HepG2 (cell line): Measurements from ENCODE around the gene EBF4. TPM values are rescaled to one million over a fixed set of nuclear protein-coding genes. Genes with fewer than 3 reads are reported as not detected.

Experiments used
- MLLT10 ChIP-seq: sonication (generic); formaldehyde crosslinking; IDR thresholded peaks from 2 replicates; pipeline ENCODE4 v1.4.0; 2020; ENCODE audit warnings: missing genetic modification reagents
- ZNF207 ChIP-seq: fragments of 450-650 bp; IDR thresholded peaks from 2 replicates; pipeline ENCODE4 v1.6.1; 2016; ENCODE audit warnings: antibody characterized with exemption, borderline replicate concordance
- ZNF567 ChIP-seq: sonication (generic); formaldehyde crosslinking; IDR thresholded peaks from 2 replicates; pipeline ENCODE4 v1.8.1; 2023; ENCODE audit warnings: mild to moderate bottlenecking, missing genetic modification reagents, borderline replicate concordance
- ZNF670 ChIP-seq: sonication (generic); formaldehyde crosslinking; IDR thresholded peaks from 2 replicates; pipeline ENCODE4 v1.8.0; 2022; ENCODE audit warnings: mild to moderate bottlenecking, missing genetic modification reagents, borderline replicate concordance
- ZNF766 ChIP-seq: sonication (generic); formaldehyde crosslinking; IDR thresholded peaks from 2 replicates; pipeline ENCODE4 v1.5.0; 2020; ENCODE audit warnings: missing genetic modification reagents, borderline replicate concordance
- ZSCAN31 ChIP-seq: sonication (generic); formaldehyde crosslinking; IDR thresholded peaks from 2 replicates; pipeline ENCODE4 v1.5.0; 2020; ENCODE audit warnings: low read depth, mild to moderate bottlenecking, missing genetic modification reagents
- polyA plus RNA-seq, 8 experiments: library from polyadenylated mRNA; depleted of rRNA in 3 of 8; stranded (reverse) in 7 of 8; unstranded in 1 of 8; fragments of >200 nt; fragmentation: Illumina TruSeq in 4 of 8; extraction: Trizol in 4 of 8; gene quantifications; 2 replicates each; pipeline versions ENCODE4 v1.2.1 to v1.2.3, GENCODE V29; 2011 to 2016; ENCODE audit warnings: low read depth in 4 of 8, missing spikeins in 1 of 8, mixed read lengths in 1 of 8; ENCODE audit not compliant: insufficient read depth in 1 of 8
- total RNA-seq, 5 experiments: library from RNA; depleted of rRNA; stranded (reverse); fragments of >200 nt; fragmentation: Illumina TruSeq; extraction: Trizol; gene quantifications; 2 replicates each; pipeline ENCODE4 v1.2.3, GENCODE V29; 2016; ENCODE audit warnings: low read depth in 1 of 5
- TF ChIP-seq, protein P1 (sequence below): sonication (generic); formaldehyde crosslinking; IDR thresholded peaks from 2 replicates; pipeline ENCODE4 v1.4.0; 2020; ENCODE audit warnings: missing genetic modification reagents
- TF ChIP-seq, protein P2 (sequence below): sonication (generic); formaldehyde crosslinking; IDR thresholded peaks from 2 replicates; pipeline ENCODE4 v1.4.0; 2020; ENCODE audit warnings: missing genetic modification reagents
- TF ChIP-seq, protein P3 (sequence below): IDR thresholded peaks from 2 replicates; pipeline ENCODE4 v1.6.1; 2016

Gene EBF4
- total and polyA plus RNA-seq, 2 of the 13 experiments (the other 11 are each of a cell fraction or from before 2014, with no cell fraction given) = 0.84 to 2.2 TPM

DNA sequence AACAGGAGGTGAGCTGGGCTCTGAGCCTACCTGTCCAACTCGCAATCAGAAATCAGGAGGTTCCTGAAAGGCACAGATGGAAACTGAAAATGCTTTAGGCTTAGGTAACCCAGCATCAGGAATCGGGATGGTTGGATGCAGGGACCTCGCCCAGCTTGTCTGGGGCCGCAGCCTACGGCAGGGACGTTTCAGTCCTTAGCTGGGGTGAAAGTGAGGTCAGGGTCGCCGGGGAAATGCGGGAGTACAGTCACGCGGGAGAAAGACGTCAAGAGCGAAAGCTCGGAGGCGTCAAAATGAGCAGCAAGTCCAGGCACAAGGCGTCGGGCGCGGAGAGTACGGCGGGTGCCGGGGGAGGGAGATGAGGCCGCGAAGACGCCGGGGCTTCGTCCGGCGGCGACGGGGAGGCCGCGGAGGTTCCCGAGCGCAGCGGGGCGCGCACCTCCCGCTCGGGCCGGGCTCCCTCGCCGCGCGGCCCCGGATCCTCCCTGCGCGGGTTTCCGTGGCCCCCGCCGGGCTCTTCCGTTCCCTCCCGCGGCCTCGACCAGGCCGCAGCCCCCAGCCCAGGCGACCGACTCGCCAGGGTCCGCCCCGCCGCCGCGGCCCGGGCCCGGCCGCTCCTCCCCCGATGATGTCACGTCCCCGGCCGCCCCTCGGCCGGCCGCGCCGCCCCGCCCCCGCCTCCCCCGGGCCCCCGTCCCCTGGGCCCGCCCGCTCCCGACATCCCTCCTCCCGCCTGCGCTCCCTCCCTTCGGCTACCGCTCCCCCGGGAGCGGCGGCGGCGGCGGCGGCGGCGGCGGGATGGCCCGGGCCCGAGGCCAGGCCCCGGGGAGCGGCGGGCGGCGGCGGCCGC is at the start of gene EBF4 (continued):
- TF ChIP-seq, protein P1, sequence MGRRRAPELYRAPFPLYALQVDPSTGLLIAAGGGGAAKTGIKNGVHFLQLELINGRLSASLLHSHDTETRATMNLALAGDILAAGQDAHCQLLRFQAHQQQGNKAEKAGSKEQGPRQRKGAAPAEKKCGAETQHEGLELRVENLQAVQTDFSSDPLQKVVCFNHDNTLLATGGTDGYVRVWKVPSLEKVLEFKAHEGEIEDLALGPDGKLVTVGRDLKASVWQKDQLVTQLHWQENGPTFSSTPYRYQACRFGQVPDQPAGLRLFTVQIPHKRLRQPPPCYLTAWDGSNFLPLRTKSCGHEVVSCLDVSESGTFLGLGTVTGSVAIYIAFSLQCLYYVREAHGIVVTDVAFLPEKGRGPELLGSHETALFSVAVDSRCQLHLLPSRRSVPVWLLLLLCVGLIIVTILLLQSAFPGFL = no peak
- TF ChIP-seq ZNF766 (CRISPR knock-in tag) = no peak
- no peak for TF ChIP-seq MLLT10 (CRISPR knock-in tag)
- TF ChIP-seq ZNF567 = no peak
- no peak for TF ChIP-seq ZSCAN31 (CRISPR knock-in tag)
- TF ChIP-seq, protein P2, sequence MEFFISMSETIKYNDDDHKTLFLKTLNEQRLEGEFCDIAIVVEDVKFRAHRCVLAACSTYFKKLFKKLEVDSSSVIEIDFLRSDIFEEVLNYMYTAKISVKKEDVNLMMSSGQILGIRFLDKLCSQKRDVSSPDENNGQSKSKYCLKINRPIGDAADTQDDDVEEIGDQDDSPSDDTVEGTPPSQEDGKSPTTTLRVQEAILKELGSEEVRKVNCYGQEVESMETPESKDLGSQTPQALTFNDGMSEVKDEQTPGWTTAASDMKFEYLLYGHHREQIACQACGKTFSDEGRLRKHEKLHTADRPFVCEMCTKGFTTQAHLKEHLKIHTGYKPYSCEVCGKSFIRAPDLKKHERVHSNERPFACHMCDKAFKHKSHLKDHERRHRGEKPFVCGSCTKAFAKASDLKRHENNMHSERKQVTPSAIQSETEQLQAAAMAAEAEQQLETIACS = peak; percentile 48; the same call in 1 of the 2 replicates
- TF ChIP-seq ZNF670 (CRISPR knock-in tag) = peak; percentile 59; the same call in 1 of the 2 replicates
- no peak for TF ChIP-seq ZNF207
- TF ChIP-seq, protein P3, sequence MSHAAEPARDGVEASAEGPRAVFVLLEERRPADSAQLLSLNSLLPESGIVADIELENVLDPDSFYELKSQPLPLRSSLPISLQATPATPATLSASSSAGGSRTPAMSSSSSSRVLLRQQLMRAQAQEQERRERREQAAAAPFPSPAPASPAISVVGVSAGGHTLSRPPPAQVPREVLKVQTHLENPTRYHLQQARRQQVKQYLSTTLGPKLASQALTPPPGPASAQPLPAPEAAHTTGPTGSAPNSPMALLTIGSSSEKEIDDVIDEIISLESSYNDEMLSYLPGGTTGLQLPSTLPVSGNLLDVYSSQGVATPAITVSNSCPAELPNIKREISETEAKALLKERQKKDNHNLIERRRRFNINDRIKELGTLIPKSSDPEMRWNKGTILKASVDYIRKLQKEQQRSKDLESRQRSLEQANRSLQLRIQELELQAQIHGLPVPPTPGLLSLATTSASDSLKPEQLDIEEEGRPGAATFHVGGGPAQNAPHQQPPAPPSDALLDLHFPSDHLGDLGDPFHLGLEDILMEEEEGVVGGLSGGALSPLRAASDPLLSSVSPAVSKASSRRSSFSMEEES (CRISPR knock-in tag) = peak; percentile 65
